HuH-7 (cell line): ENCODE data around the gene PLPP6.
"Not testable (repeated sequence)": the region's sequence is repeated elsewhere in the genome, so short reads cannot be mapped to it uniquely, and the experiment has no call there.

Experiments
- DNase-seq: peaks from one replicate; pipeline ENCODE4 v3.0.0; 2011; ENCODE audit warnings: low spot score

Gene PLPP6

DNA sequence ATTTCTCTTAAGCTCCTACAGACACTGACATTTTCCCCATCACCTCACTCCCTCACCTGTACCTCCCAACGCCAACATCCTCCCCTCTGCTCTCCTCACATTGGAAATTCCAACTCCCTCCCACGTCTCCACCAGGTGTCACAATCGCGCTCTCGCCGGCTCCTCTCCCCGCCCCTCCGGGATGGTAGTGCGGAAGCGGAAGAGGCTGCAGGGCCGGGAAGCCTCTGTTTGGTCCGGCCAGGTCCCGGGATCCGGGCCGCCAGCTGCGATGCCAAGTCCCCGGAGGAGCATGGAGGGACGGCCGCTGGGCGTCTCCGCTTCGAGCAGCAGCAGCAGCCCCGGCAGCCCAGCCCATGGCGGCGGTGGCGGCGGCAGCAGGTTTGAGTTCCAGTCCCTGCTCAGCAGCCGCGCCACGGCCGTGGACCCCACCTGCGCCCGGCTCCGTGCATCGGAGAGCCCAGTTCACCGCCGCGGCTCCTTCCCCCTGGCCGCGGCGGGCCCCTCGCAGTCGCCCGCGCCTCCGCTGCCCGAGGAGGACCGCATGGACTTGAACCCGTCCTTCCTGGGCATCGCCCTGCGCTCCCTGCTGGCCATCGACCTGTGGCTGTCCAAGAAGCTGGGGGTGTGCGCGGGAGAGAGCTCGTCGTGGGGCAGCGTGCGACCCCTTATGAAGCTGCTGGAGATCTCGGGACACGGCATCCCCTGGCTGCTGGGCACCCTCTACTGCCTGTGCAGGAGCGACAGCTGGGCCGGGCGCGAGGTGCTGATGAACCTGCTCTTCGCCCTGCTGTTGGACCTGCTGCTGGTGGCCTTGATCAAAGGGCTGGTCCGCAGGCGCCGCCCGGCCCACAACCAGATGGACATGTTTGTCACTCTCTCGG is at the start of gene PLPP6:
TSS of gene PLPP6 (plus strand) at position 187 of the 881 bp plus-strand sequence. CDS start at position 269, 82 bp downstream.
- peak; percentile 78 for DNase-seq

DNA sequence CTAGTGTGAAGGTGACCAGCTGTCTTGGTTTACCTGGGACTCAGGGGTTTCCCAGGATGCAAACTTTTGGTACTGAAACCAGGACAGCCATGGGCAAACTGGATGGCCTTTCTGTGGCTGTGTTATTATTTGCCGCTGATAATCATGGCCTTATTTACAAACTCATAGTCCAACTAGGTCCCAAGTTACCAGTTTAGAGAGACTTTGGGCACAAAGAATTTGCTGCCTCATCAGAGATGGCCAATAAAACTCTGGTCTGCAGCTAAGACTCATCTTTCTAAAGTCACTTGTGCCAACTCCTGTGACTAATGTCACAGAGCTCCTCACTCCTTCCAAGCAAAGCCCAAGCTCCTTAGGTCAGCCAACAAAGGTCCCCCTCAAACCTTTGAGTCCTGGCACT is 47.5 kb upstream of the PLPP6 start:
- no peak for DNase-seq

DNA sequence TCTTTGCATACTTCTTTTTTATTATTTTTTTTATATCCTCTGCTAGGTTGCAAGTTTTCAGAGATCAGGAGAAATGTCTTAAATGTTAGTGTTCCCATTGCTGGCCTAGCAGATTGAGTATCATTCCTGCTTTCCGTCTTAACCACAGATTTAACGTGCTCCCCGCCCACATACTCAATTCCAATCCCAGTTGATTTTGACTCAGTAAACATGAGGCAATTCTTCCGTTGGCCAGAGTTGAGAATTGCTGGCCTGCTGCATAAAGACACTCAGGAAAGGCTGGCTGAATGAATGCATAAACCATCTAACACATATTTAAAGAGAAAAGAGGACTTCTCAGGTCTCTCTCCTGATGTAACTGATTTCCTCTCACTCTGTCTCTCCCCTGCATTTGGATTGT is 46.8 kb upstream of the PLPP6 start:
- no peak for DNase-seq

- DNase-seq = no peak
Observed at GRCh38 chr9:4615778-4616177, 46.3 kb upstream of the PLPP6 start.

- no peak for DNase-seq
Observed at GRCh38 chr9:4617752-4618151, 44.3 kb upstream of the PLPP6 start.

DNA sequence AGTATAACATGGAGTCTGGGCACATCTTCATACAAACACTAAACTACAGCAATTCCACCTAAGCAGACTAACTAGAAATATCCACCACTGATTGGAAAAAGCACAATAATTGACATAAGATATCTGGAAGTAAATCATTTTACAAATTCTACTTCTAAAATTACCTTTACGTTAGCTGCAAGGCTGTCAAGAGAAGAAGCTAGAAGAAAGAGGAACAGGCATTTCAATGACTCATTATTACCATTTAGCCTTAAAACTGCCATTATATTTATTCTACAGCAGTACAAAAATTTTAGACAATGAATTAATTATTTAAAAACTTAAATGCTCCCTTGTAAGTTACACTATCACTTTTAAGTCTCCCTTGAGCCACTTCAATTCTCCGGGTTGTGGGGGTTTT is 43.4 kb upstream of the PLPP6 start:
- no peak for DNase-seq

- DNase-seq = no peak
Observed at GRCh38 chr9:4620057-4620765, 41.9 kb upstream of the PLPP6 start.

DNA sequence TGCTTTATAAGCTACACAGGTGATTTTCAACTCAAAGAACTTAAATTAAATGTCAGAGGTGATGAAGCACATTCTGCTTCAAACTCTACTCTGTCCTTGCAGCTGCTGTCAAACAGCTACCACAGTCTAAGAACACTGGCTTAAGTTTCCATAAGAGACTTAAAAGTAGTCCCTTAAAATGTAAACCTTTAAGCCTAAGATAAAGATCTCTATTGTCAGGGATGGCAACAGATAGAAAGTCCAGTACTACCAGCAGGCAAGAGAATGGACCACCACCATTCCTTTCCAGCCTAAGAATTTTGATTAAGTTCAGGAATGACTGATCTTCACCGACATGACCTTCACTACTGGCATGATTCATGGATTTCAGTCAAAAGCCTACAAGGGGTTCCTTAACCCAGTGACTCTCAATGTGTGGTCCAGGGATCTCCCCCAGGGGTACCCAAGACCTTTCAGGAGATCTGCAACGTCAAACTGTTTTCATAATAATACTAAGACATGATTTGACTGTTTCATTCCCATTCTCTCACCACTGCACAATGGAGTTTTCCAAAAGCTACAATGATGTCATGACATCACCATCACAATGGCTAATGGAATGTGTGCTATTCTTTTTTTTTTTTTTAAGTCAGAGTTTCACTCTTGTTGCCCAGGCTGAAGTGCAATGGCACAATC is 41.1 kb upstream of the PLPP6 start:
- no peak for DNase-seq

DNA sequence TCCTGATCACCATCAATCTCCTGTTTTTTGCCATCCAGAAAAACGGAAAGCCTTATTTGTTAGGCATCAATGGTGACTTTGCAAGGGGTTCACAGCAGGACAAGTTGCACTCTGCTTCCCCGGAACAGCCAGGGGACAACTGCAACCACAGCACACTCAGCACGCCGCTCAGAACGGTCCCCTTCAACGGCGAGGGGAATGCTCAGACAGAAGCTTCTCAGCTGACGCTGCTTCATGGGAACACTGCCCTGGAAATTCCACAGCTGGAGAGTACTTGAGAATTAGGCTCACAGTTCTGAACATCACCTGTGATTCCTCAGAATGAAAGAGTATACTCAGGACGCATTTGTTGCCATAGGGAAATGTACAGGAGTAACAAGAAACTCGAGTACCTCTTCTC is 40.1 kb upstream of the PLPP6 start:
- no peak for DNase-seq

GRCh38 chr9:4630836-4631235 is 31.3 kb upstream of the PLPP6 start:
- no peak for DNase-seq

DNA sequence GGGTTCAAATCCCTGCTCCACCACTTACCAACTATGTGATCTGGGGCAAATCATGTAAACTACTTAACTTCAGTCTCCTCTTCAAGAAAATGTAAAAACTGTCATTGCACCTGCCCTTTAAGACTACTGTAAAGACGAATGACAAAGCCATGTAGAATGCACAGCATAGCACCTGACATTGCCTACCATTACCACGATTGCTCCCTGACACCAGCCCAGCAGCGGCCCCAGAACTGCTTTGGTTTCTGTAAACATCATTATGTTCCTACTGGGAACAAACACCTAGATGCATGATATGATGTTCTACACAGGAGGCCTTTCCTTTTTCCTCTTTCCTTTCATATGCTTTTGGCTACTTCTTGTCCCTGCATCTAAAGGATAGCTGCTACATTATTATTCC is 23.1 kb upstream of the PLPP6 start:
- no peak for DNase-seq

DNA sequence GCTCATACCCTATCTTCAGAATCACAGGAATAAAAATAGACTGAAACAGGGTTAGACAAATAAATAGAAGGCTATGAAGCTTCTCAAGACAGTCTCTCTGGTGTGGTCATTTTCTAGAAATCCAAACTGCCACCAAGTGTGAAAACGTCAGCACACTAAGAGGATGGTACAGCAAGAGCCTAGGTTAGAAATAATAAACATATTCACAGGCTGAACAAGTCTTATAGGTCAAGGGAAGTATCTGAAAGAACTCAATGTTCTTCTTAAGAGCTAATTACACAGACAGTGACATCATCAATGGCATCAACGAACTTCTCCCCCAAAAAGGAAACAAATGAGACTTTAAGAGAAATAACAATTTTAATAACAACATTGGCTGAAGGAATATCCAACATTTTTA is 22.7 kb upstream of the PLPP6 start:
- DNase-seq = no peak

GRCh38 chr9:4640027-4640426 is 22.1 kb upstream of the PLPP6 start:
- no peak for DNase-seq

GRCh38 chr9:4642351-4642750 is 19.7 kb upstream of the PLPP6 start:
- DNase-seq = no peak

DNA sequence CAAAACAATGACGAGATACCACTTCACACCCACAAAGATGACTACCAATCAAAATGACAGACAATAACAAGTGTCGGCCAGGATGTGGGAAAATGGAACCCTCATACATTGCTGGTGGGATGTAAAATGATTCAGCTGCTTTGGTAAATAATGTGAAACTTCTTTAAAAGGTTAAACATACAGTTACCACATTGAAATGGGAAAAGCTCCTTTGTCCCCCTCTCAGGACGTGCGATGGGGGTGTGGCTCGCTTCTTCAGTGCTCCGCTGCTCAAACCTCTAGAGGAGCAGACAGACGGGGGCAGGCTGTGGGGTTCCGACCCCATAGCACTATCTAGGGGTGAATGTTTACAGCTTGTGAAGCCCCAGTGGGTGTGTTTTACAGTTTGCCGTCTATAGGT is 8.0 kb upstream of the PLPP6 start:
- no peak for DNase-seq

DNA sequence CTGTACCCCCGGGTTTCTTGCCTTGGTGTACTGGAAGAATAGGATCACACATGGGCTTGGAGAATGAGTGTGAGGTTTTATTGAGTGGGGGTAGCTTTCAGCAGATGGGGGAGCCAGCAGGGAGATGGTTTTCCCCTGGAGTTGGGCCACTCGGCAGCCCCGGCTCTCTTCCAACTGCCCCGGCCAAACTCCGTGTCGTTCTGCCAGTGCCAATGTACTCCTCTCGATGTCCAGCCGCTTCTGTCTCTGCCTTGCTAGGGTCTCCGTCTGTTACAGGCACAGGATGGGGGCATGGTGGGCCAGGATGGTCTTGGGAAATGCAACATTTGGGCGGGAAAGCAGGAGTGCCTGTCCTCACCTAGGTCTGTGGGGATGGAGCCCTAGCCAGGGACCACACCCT is 7.6 kb upstream of the PLPP6 start:
- DNase-seq = no peak

GRCh38 chr9:4656196-4656595 is 5.9 kb upstream of the PLPP6 start:
- not testable (repeated sequence) for DNase-seq

- no peak for DNase-seq
Observed at GRCh38 chr9:4656621-4657020, 5.5 kb upstream of the PLPP6 start.

DNA sequence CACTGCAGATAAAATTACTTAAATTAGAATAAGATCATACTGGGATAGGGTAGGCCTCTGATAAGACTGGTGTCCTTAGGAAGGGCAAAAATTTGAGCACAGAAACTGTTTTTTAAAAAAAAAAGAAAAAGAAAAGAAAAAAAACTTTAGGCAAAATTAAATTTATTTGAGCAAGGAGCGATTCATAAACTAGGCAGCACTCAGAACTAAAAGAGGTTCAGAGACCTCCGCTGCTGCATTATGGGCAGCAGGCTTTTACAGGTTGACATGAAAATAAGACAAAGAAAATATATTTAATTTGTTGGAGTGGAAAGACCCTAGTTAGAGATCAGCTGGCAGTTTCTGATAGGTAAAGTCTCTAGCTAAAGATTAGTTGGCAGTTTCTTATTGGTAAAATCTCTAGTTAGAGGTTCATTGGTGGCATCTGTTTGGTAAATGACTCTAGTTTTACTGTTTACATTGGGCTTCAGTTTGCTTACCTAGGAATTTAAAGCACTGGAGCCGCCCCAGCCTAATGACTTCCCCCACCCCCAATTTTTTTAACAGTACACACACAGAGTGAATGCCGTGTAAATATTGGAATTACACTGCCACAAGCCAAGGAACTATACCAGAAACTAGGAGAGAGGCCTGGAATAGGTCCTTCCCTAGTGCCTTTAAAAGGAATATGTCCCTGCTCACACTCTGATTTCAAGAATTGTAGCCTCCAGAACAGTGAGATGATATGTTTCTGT is 4.5 kb upstream of the PLPP6 start:
- peak; percentile 44 for DNase-seq

DNA sequence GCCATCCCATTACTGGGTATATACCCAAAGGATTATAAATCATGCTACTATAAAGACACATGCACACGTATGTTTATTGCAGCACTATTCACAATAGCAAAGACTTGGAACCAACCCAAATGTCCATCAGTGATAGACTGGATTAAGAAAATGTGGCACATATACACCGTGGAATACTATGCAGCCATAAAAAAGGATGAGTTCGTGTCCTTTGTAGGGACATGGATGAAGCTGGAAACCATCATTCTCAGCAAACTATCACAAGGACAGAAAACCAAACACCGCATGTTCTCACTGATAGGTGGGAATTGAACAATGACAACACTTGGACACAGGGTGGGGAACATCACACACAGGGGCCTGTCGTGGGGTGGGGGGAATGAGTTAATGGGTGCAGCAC is 1.4 kb upstream of the PLPP6 start:
- DNase-seq = not testable (repeated sequence)

DNA sequence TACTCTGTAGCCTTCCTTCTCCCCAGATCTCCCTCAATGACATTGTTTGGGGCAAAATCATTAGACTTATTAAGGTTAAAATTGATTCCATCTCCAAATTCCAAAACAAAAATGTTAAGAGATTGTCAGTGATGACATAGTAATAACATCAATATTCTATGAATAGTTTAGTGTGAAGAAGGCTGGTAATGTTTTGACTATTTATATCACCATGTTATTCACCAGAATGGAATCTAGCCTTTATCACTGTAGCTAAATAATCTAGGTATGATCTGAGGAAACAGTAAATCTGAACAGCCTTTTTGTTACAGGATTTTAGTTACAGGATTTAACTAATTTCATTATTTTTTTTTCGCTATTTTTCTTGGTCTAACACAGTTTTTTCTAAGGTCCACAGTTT is 929 bp upstream of the PLPP6 start:
- DNase-seq = no peak

DNA sequence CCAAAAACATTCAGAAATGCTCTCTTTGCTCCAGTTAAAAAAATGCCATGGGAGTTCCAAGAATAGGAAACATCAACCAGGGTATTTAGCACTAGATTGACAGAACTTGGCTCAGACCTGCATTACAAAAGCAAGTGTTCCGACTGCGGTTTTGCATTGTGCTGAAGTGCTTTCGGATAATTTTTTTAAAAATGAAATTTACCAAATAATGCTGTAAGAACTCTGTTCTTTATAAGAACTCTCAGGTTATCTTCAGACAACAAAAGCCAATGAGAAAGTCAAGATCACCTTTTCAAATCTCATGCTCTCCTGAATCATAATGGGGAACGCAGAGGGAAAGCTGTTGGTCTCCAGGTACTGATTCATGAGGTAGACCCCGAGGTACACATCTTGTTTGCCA is 483 bp upstream of the PLPP6 start:
- no peak for DNase-seq
